Right atrium auricular region (tissue), 2 donors: ENCODE measurements around the gene SH3GL3. TPM values are rescaled to one million over a fixed set of nuclear protein-coding genes. Genes with fewer than 3 reads are reported as not detected.

ENCODE experiments used
- DNase-seq: peaks from one replicate; pipeline ENCODE4 v3.0.0-alpha.2; 2019; ENCODE audit warnings: low spot score
- H3K27ac ChIP-seq, 2 donors: fragments of 200-600 bp; sonication (generic); 1 replicate in 1 of 2; 2 replicates in 1 of 2; pipeline ENCODE4 v1.5.1; 2016 to 2019
- H3K27me3 ChIP-seq, 2 donors: fragments of 200-600 bp; sonication (generic); one replicate each; pipeline versions ENCODE4 v1.5.1 to v1.6.0; 2017 to 2019
- H3K36me3 ChIP-seq: fragments of 200-600 bp; sonication (generic); one replicate; pipeline ENCODE4 v1.5.1; 2016
- H3K4me1 ChIP-seq, 2 donors: fragments of 200-600 bp; sonication (generic); one replicate each; pipeline versions ENCODE4 v1.5.1 to v1.6.0; 2017 to 2019
- H3K4me3 ChIP-seq, 2 donors: fragments of 200-600 bp; sonication (generic); 1 replicate in 1 of 2; 2 replicates in 1 of 2; pipeline ENCODE4 v1.5.1; 2017 to 2019; ENCODE audit warnings: mild to moderate bottlenecking in 1 of 2, moderate library complexity in 1 of 2
- H3K9me3 ChIP-seq, 2 donors: fragments of 200-600 bp; sonication (generic); one replicate each; pipeline ENCODE4 v1.5.1; 2019
- total RNA-seq, 2 donors: library from RNA; depleted of rRNA; stranded (reverse); fragments of >200 nt; gene quantifications; one replicate each; pipeline ENCODE4 v1.1.0, GENCODE V29; 2016
- TF ChIP-seq, protein P1 (sequence below), 2 donors: fragments of 200-600 bp; sonication (generic); IDR thresholded peaks; one replicate each; pipeline ENCODE4 v1.5.1; 2019; ENCODE audit warnings: antibody characterized with exemption in 2 of 2

The SH3GL3 gene
- total RNA-seq, 2 donors from 2014 or later = 4.1 TPM; not detected in 1

DNA sequence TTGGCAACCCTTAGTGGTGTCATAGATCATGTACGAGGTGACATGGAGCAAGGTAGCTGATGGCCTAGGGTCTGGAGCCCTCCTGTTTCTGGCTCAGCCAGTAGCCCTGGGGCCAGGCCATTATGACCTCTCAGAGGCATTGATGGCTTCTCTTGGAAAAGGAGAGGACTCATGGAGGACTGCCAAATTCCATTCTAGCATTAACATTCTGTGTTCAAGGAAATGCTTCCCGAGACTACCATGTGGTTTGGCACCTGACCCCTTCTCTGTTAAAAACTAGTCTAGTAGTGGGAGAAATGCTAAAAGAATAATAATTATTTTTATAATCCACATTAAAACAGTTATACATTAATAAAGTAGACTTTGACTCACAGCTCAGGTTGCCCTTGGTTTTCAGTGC is 166.6 kb downstream of the SH3GL3 start:
- Histone ChIP-seq H3K36me3 (no peaks in the 10 kb centered on the region), H3K4me3 (no peak overlapping the region), H3K27ac (no peak overlapping the region), H3K4me1 (peaks cover 0 to 10% of the 10 kb centered on the region in 2 donors), H3K9me3 (no peaks in the 10 kb centered on the region), H3K27me3 (no peaks in the 10 kb centered on the region)
- TF ChIP-seq, protein P1, sequence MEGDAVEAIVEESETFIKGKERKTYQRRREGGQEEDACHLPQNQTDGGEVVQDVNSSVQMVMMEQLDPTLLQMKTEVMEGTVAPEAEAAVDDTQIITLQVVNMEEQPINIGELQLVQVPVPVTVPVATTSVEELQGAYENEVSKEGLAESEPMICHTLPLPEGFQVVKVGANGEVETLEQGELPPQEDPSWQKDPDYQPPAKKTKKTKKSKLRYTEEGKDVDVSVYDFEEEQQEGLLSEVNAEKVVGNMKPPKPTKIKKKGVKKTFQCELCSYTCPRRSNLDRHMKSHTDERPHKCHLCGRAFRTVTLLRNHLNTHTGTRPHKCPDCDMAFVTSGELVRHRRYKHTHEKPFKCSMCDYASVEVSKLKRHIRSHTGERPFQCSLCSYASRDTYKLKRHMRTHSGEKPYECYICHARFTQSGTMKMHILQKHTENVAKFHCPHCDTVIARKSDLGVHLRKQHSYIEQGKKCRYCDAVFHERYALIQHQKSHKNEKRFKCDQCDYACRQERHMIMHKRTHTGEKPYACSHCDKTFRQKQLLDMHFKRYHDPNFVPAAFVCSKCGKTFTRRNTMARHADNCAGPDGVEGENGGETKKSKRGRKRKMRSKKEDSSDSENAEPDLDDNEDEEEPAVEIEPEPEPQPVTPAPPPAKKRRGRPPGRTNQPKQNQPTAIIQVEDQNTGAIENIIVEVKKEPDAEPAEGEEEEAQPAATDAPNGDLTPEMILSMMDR (IDR thresholded peaks at IDR 0.05) = no peak
- DNase-seq = no peak

DNA sequence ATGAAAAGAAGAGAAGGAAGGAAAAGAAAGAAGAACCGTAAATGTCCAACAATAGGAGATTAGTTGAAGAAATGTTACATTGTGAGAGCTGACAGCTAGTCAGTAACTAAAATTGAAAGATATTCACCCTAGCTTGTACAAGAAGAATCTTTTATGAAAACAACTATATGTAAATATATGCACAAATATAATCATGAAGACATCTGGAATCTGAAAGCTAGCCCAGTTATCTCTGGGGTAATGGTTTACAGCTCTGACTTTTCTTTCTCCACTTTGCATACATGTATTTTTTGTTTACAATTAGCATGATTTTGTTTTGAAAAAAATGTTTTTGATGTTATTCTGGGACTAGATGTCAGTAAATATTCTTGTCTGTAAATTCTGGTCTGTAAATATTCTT is 169.7 kb downstream of the SH3GL3 start:
- TF ChIP-seq, protein P1 (IDR thresholded peaks at IDR 0.05) = no peak
- DNase-seq = no peak
- no peaks in the 10 kb centered on the region for H3K36me3 ChIP-seq
- no peaks in the 10 kb centered on the region for H3K9me3 ChIP-seq
- H3K4me3 ChIP-seq = no peak overlapping the region
- H3K4me1 ChIP-seq = peaks cover 0 to 10% of the 10 kb centered on the region in 2 donors
- H3K27me3 ChIP-seq = no peaks in the 10 kb centered on the region
- H3K27ac ChIP-seq = no peak overlapping the region

GRCh38 chr15:83626171-83626802 is 179.1 kb downstream of the SH3GL3 start:
- Histone ChIP-seq H3K4me3 (no peak overlapping the region), H3K9me3 (no peaks in the 10 kb centered on the region), H3K36me3 (no peaks in the 10 kb centered on the region), H3K27ac (no peak overlapping the region), H3K4me1 (no peaks in the 10 kb centered on the region), H3K27me3 (no peaks in the 10 kb centered on the region)
- TF ChIP-seq, protein P1 (IDR thresholded peaks at IDR 0.05) = no peak
- no peak for DNase-seq

DNA sequence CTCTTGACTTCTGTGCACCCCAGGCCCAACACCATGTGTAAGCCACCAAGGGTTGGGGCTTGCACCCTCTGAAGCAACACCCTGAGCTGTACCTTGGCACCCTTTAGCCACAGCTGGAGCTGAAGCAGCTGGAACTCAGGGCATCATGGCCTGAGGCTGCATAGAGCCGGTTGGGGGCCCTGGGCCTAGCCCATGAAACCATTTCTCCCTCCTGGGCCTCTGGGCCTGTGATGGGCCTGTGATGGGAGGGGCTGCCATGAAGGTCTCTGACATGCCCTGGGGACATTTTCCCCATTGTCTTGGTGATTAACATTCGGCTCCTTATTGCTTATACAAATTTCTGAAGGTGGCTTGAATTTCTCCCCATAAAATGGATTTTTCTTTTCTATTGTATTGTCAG is 184.4 kb downstream of the SH3GL3 start:
- no peaks in the 10 kb centered on the region for H3K36me3 ChIP-seq
- H3K27ac ChIP-seq = no peak overlapping the region
- H3K4me1 ChIP-seq = no peaks in the 10 kb centered on the region
- no peaks in the 10 kb centered on the region for H3K9me3 ChIP-seq
- TF ChIP-seq, protein P1 (IDR thresholded peaks at IDR 0.05) = no peak
- H3K4me3 ChIP-seq = no peak overlapping the region
- no peaks in the 10 kb centered on the region for H3K27me3 ChIP-seq
- no peak for DNase-seq

DNA sequence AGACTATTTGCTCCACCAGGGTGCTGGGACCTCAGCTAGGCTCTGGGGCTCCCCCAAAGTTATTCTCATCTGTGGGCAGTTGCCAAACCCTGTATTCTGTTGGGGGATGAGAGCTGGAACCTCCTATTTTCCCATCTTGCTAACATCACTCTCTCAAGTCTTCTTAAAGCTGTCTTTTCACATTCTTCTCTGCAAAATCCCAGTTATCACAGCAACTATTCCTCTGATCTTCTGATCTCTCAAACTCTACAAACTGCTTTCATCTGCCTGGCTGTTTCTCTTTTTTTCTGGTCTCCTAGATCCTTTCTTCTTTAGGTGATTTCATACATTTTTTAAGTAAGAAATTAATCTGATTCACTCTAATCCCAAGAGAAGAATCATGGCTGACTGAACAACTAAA is 196.1 kb downstream of the SH3GL3 start:
- no peak for DNase-seq
- Histone ChIP-seq H3K27me3 (no peaks in the 10 kb centered on the region), H3K27ac (no peak overlapping the region), H3K4me1 (no peaks in the 10 kb centered on the region), H3K9me3 (peaks cover 0 to 19% of the 10 kb centered on the region in 2 donors), H3K4me3 (no peak overlapping the region), H3K36me3 (no peaks in the 10 kb centered on the region)
- TF ChIP-seq, protein P1 (IDR thresholded peaks at IDR 0.05) = no peak

- Histone ChIP-seq H3K27ac (no peak overlapping the region), H3K9me3 (peaks cover 0 to 16% of the 10 kb centered on the region in 2 donors), H3K27me3 (no peaks in the 10 kb centered on the region), H3K4me1 (no peaks in the 10 kb centered on the region), H3K4me3 (no peak overlapping the region), H3K36me3 (no peaks in the 10 kb centered on the region)
- no peak for DNase-seq
- TF ChIP-seq, protein P1 (IDR thresholded peaks at IDR 0.05) = no peak
These were observed 197.3 kb downstream of the SH3GL3 start for GRCh38 chr15:83644439-83644838.
